Spleen (tissue), 11 donors: ENCODE measurements around the gene ARL8B. TPM values are rescaled to one million over a fixed set of nuclear protein-coding genes. Genes with fewer than 3 reads are reported as not detected.

Experiments used
- DNase-seq: peaks from one replicate; pipeline ENCODE4 v3.0.0-alpha.2; 2020
- H3K27ac ChIP-seq, 8 donors: fragments of 200-600 bp; sonication (generic) in 7 of 8; 1 replicate in 4 of 8; 2 replicates in 4 of 8; pipeline versions ENCODE4 v1.5.0 to v1.8.0; 2016 to 2021; ENCODE audit warnings: inconsistent platforms in 4 of 8, mild to moderate bottlenecking in 4 of 8, moderate library complexity in 1 of 8
- H3K27me3 ChIP-seq, 7 donors: fragments of 200-600 bp; sonication (generic) in 6 of 7; replicated peaks in 1 of 7; 1 replicate in 4 of 7; 2 replicates in 3 of 7; pipeline versions ENCODE4 v1.5.0 to v1.8.0; 2016 to 2021; ENCODE audit warnings: inconsistent platforms in 3 of 7, mild to moderate bottlenecking in 1 of 7
- H3K36me3 ChIP-seq, 6 donors: fragments of 200-600 bp; sonication (generic) in 5 of 6; 1 replicate in 4 of 6; 2 replicates in 2 of 6; pipeline versions ENCODE4 v1.5.0 to v1.8.0; 2016 to 2021; ENCODE audit warnings: inconsistent platforms in 2 of 6
- H3K4me1 ChIP-seq, 6 donors: fragments of 200-600 bp; sonication (generic) in 5 of 6; 1 replicate in 3 of 6; 2 replicates in 3 of 6; pipeline versions ENCODE4 v1.5.0 to v1.8.0; 2016 to 2021; ENCODE audit warnings: inconsistent platforms in 3 of 6
- H3K4me3 ChIP-seq, 8 donors: fragments of 200-600 bp; sonication (generic) in 7 of 8; 1 replicate in 4 of 8; 2 replicates in 4 of 8; pipeline versions ENCODE4 v1.5.0 to v1.8.0; 2016 to 2021; ENCODE audit warnings: inconsistent platforms in 4 of 8, mild to moderate bottlenecking in 4 of 8, moderate library complexity in 2 of 8
- H3K9me3 ChIP-seq, 8 donors: fragments of 200-600 bp; sonication (generic) in 7 of 8; 1 replicate in 4 of 8; 2 replicates in 4 of 8; pipeline versions ENCODE4 v1.5.0 to v1.8.0; 2016 to 2021; ENCODE audit warnings: inconsistent platforms in 4 of 8
- CTCF ChIP-seq, 11 experiments: fragments of 200-600 bp in 7 of 11; fragments of 450-650 bp in 4 of 11; sonication (generic) in 4 of 11; IDR thresholded peaks in 8 of 11; conservative IDR thresholded peaks in 3 of 11; 1 replicate in 7 of 11; 2 replicates in 4 of 11; pipeline versions ENCODE4 v1.4.0 to v1.8.0; 2016 to 2021; ENCODE audit warnings: antibody characterized with exemption in 11 of 11, inconsistent platforms in 4 of 11, mild to moderate bottlenecking in 1 of 11
- POLR2A ChIP-seq, 3 donors: fragments of 450-650 bp; IDR thresholded peaks; one replicate each; pipeline ENCODE4 v1.5.1; 2017; ENCODE audit warnings: antibody characterized with exemption in 3 of 3, mild to moderate bottlenecking in 1 of 3
- POLR2AphosphoS5 ChIP-seq, 3 donors: sonication (generic); formaldehyde crosslinking; IDR thresholded peaks; one replicate each; pipeline ENCODE4 v1.5.1; 2017; ENCODE audit warnings: antibody characterized with exemption in 3 of 3
- whole genome bisulfite sequencing, 5 donors: extraction: QIAGEN DNeasy Blood & Tissue Kit in 3 of 5; methylation state at CpG; one replicate each; pipeline versions ENCODE4 v1.1.5 to v1.1.7; 2013 to 2018; 5-methylcytosine and 5-hydroxymethylcytosine counted together
- intact Hi-C: fragments of 100-400 bp; cut with DNase I; formaldehyde crosslinking; loops from one replicate; pipeline ENCODE4 v1.15.0; 2023; ENCODE audit warnings: low total_unique reads
- polyA plus RNA-seq, 3 donors: library from polyadenylated mRNA; stranded (reverse); fragments of 200-250 nt; gene quantifications; one replicate each; pipeline ENCODE4 v1.2.1, GENCODE V29; 2013
- total RNA-seq, 7 donors: library from RNA; depleted of rRNA in 3 of 7; stranded (reverse); fragments of >200 nt in 3 of 7; fragmentation: NEBNext Ultra II Directional in 4 of 7; extraction: Animal tissue kit (Norgen Biotek cat#: 25700) in 4 of 7; gene quantifications; one replicate each; pipeline versions ENCODE4 v1.1.0 to v1.2.1, GENCODE V29; 2016 to 2021
- donor health status: healthy with polysubstance abuse.
- donor health status: DM: no; HTN: no; CAD: no; lungs with moderate emphysema.
- donor health status: DM: no; HTN: no; CAD: no.
- donor health status: Bipolar disorder and iron deficiency.
- donor health status: healthy.
- donor health status: DM: no; HTN: no; CAD: no.
- donor health status: DM: yes; HTN: yes; CAD: no.

Gene ARL8B
- total and polyA plus RNA-seq, 10 donors, result 23.0 to 120 (median 58.9) TPM

DNA sequence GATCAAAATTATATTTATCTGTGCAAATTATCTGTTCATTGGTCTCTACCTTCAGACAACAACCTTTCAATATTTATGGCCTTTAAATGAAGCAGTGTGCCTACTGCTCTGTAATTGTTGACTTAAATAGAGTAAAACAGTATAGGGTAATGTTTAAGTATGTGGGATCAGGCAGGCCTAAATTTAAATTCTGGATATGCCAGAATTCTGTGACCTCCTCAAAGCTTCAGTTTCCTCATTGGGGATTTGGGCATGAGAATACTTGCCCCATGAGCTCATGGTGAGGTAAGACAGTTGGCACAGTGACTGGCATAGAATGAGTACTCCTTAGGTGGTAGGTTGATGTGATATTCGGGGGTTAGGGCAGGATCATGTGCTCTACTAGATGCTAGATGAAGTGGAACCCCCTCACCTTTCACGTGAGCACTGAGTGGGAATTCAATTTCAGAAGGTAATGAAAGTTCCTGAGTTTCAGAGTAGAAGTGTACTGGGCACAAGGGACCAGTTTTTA lies 14.9 kb downstream of the ARL8B start:
- 56 to 75% (median 68%) methylated on average over 2 of the region's 2 CpGs for WGBS, 5 donors
- intact Hi-C loops, result no loop called here
- H3K27me3 ChIP-seq, result no peaks in the 10 kb centered on the region

GRCh38 chr3:5138214-5138981 lies 16.3 kb downstream of the ARL8B start:
- Histone ChIP-seq H3K9me3 (peaks cover 0 to 5% (median 1%) of the 10 kb centered on the region in 8 donors), H3K27me3 (no peaks in the 10 kb centered on the region), H3K36me3 (peaks cover 0 to 17% (median 0%) of the 10 kb centered on the region in 6 donors), H3K4me1 (peaks cover 31 to 100% (median 69%) of the 10 kb centered on the region in 6 donors), H3K27ac (peak overlapping the region in 5 of 8 donors; percentile 24 to 65 (median 57)), H3K4me3 (no peak overlapping the region)
- WGBS, 5 donors, result 52 to 70% (median 68%) methylated on average over 5 of the region's 5 CpGs
- DNase-seq, result no peak
- intact Hi-C loops, result no loop called here
- TF ChIP-seq CTCF (IDR thresholded peaks at IDR 0.05 in 8 of 11, conservative IDR thresholded peaks at IDR 0.05 in 3 of 11) (no peak), POLR2A (IDR thresholded peaks at IDR 0.05) (no peak), POLR2AphosphoS5 (IDR thresholded peaks at IDR 0.05) (no peak)

More for the DNA sequence above, 14.9 kb downstream of the ARL8B start:
- Histone ChIP-seq H3K27ac (peak overlapping the region in 6 of 8 donors; percentile 13 to 79 (median 54)), H3K4me1 (peaks cover 36 to 100% (median 83%) of the 10 kb centered on the region in 6 donors), H3K36me3 (peaks cover 0 to 10% (median 0%) of the 10 kb centered on the region in 6 donors), H3K4me3 (no peak overlapping the region), H3K9me3 (no peaks in the 10 kb centered on the region)
- TF ChIP-seq POLR2AphosphoS5 (IDR thresholded peaks at IDR 0.05) (no peak), CTCF (IDR thresholded peaks at IDR 0.05 in 8 of 11, conservative IDR thresholded peaks at IDR 0.05 in 3 of 11) (peak in 2 of 11 experiments; percentile 1 to 25), POLR2A (IDR thresholded peaks at IDR 0.05) (no peak)
- no peak for DNase-seq

- peak overlapping the region in 6 of 8 donors; percentile 0 to 65 (median 44) for H3K27ac ChIP-seq
Measured at GRCh38 chr3:5140230-5140621, 18.1 kb downstream of the ARL8B start.

More at GRCh38 chr3:5140230-5140621, 18.1 kb downstream of the ARL8B start:
- TF ChIP-seq POLR2A (IDR thresholded peaks at IDR 0.05) (no peak), POLR2AphosphoS5 (IDR thresholded peaks at IDR 0.05) (no peak), CTCF (IDR thresholded peaks at IDR 0.05 in 8 of 11, conservative IDR thresholded peaks at IDR 0.05 in 3 of 11) (no peak)
- Histone ChIP-seq H3K27me3 (no peaks in the 10 kb centered on the region), H3K4me3 (no peak overlapping the region), H3K4me1 (peaks cover 31 to 100% (median 67%) of the 10 kb centered on the region in 6 donors), H3K9me3 (peaks cover 0 to 19% (median 16%) of the 10 kb centered on the region in 8 donors), H3K36me3 (peaks cover 0 to 22% (median 0%) of the 10 kb centered on the region in 6 donors)
- intact Hi-C loops, result no loop called here
- DNase-seq, result no peak
- 41 to 54% (median 47%) methylated on average over 4 of the region's 4 CpGs for WGBS, 5 donors
